GM19463 (cell line): ENCODE results near the gene GPR63.

ENCODE experiments used
- ATAC-seq: cut with Tn5 transposase; IDR thresholded peaks from one replicate; pipeline ENCODE4 v1.9.1; 2021; ENCODE audit warnings: mild to moderate bottlenecking, moderate library complexity; ENCODE audit not compliant: unreplicated experiment

The GPR63 gene

DNA sequence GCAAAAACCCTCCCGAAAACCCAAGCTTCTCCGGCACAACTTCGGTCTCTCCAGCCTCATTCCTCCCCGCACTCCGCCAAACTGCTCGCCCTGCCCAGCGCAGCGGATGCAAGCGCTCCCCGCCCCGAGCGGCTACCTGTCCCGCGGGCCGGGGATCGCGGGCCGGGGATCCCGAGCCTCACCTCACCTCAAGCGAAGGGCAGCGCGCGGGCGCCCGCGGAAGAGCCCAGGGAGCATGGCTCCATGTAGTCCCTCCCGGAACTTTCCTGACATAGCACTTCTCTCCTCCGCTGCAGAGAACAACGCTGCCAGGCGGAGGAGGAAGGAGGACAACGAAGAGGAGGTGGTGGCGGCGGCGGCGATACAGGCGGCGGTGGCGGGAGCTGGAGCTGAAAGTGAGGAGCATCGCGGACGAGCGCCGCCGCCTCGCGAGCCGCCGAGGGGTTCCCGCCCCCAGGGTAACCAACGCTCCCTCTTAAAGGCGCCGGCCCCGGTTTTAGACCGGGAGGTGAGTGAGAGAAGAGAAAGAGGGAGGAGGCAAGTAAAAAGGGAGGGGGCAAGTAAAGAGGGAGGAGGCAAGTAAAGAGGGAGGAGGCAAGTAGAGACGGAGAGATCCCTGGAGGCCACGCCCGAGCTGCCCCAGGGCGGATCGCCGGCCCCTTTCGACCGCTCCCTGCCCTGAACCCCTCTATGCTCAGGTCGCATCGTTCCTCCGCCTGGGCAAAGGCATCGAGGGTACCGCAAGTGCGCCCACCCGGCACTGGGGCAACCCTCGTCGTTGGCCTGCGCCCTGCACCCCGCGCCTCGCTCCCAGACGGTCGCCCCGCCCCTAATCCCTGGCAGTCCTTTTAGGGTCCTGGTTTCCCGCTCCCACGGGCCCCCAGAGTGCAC lies at the start of gene GPR63:
Gene GPR63, minus strand, starts transcription at position 397 of the 891 bp plus-strand sequence. CDS start 37,746 bp downstream, outside the sequence.
- ATAC-seq, result peak; percentile 87

DNA sequence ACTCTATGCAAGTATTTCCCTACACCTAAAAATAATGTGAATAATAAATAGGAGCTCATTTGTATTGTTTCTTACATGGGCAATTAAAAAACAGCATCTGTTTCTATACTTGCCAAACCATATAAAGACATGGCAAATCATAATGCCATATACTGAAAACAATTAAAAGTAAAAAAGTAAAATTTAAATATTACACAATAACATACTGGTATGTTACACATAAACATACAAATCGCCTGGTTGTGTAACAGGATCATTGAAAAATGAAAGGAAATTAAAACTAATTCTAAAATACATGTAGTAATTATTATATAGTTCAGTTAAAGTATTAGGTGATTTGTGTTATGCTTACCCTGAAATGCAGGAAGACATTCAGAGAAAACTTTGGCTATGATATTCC lies 49.2 kb upstream of the GPR63 start:
- no peak for ATAC-seq

DNA sequence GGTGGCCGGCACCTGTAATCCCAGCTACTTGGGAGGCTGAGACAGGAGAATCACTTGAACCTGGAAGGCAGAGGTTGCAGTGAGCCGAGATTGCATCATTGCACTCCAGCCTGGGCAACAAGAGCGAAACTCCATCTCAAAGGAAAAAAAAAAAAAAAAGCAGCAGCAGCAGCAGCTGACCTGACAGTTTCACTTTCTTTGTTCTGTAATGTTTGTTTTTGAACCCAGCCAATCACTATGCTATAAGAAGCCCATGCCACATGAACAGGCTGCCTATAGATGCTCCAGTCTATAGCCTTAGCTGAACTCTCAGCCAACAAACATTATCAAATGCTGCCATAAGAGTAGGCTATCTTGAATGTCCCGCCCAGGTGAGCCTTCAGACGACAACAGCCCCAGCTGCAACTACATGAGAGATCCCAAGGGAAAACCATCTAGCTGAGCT lies 47.9 kb upstream of the GPR63 start:
- ATAC-seq, result peak; percentile 84

- ATAC-seq, result no peak
These were observed 40.9 kb upstream of the GPR63 start for GRCh38 chr6:96878143-96878542.

DNA sequence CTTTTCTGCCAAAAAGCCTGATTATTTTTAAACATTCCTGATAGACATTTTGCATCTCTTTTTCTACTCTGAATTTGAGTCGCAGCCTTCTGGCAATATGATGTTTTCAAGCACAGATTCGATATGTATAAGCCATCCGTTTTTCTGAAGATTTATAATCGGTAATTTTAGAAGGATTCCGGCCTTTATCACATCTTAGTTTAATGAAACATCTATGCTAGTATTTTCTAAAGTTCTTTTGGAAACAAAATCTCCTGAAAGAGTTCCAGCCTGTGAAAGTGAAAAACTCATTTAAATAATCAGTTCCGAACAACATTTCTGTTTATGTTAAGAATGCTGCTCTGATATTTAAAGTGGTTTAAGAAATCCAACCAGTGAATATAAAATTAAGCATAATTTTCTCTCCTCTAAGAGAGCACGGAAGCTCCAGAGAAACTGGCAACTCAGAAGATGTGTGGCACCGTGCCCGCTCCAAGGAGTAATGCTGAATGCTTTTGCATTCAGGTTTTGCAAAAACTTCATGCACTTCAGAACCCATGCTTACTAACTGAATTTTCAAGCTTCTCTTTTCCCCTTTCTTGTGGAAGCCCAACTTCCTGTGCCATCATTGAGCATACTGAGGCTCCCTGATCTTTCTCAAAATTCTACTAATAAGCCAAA lies 39.7 kb upstream of the GPR63 start:
- no peak for ATAC-seq

DNA sequence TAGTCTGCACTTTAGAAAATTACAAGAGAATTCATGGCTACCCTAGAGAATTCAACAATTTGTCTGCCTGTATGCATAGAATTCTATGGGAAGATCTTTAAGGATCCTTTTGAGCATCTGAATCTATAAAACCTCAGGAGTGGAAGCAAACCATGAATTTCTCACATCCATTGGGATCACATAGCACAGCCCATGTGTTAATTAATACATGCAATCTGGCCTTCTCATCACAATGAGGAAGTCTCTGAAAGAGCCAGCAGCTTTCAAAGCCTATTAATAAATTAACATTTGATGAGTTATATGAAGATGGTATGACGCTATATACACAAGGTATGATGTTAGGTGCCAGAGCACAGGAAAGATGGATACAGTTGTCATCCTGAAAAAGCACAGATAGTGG lies 35.7 kb upstream of the GPR63 start:
- ATAC-seq, result no peak

GRCh38 chr6:96865055-96865405 lies 27.8 kb upstream of the GPR63 start:
- no peak for ATAC-seq

DNA sequence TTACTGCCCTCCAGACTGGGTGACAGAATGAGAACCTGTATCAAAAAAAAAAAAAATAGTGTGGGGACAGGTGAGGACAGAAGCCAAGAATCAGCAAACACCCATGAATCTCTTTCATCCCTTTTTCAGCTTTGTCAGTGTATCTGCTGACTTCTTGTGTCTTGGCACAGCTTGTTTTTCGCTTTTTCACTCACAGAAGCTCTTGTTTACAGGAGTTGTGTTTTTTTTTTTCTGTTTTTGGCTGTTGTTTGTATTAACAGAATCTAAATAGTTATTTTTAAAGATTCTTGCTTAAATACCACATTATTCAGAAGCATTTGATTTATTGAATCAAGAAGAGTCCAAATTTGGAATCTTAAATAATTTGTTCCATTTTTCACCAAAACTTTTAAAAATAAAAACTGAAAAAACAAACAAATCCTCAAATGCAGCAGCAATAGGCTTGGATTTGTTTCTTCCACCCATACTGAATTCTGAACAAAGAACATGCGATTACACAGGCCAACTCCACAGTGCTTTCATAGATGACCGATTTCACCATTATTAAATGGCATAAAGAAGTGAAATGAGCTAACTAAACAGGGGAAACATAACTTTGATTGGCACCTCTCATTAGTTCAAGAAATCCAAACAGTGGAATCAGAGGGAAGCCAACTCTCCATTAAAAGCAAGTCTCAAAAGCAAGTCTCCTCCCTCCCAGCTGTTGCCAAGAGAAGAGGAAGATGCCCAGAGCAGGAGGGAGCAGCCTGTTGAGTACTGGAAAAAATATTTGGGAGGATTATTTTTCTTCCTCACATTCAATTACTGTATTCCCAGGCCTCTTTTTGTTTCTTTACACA lies 27.2 kb upstream of the GPR63 start:
- no peak for ATAC-seq

DNA sequence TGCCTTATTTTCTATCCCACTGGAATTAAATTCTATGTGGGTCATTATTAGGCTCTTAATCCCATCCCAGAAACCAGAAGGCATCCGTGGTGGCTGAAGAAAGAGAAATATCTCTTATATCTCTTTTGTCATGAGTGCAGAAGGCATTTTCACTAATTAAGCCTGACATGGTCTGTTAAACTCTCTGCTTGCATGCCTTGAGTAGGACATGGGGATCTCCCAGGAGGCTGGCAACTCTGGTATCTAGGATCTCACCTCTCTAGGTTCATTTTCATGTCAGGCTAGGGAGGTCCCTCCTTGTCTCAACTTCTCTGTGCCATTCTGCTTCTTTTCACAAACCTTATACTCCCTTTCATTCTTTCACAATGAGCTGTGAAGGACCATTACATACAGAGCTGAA lies 25.3 kb upstream of the GPR63 start:
- ATAC-seq, result peak; percentile 82

DNA sequence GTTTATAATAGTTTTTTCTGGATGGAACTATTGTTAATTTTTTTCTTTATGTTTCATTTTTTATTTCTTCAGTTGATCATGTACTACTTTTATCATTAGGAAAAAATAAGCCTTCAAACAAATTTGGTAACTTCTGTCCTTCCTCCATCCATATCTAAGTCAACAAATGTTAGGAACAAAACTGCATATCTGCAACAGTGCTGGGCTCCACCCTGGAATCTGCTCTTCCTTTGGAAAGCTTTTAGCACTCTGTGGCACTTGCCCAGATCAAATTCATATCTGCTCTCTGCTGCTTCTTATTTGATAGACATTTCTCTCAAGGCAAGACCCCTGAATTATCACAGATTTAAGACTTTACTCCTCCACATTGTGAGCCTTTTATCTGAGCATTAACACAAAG lies 24.3 kb upstream of the GPR63 start:
- no peak for ATAC-seq

DNA sequence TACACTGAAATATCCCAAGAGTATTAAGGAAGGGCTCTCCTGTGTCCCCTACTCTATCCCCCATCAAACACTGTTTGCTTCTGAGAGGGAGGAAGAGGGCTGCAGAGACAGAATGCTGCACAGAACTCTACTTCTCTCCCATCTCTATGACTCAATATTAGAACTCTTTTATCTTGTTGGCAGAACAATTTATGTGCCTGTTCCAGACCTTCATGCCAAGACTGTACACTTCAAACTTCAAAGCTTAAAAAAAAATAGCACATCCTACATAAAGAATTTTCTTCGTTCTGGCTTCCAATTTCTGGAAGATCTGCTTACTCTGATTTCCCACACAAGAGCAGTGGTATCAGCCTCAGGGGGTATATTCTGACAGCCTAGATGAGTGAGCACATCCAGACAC lies 19.6 kb upstream of the GPR63 start:
- ATAC-seq, result no peak

- ATAC-seq, result no peak
These were observed 15.8 kb upstream of the GPR63 start for GRCh38 chr6:96853083-96853482.

- no peak for ATAC-seq
These were observed 15.3 kb upstream of the GPR63 start for GRCh38 chr6:96852605-96853004.

GRCh38 chr6:96851858-96852257 lies 14.6 kb upstream of the GPR63 start:
- ATAC-seq, result no peak

GRCh38 chr6:96849615-96850014 lies 12.3 kb upstream of the GPR63 start:
- no peak for ATAC-seq

DNA sequence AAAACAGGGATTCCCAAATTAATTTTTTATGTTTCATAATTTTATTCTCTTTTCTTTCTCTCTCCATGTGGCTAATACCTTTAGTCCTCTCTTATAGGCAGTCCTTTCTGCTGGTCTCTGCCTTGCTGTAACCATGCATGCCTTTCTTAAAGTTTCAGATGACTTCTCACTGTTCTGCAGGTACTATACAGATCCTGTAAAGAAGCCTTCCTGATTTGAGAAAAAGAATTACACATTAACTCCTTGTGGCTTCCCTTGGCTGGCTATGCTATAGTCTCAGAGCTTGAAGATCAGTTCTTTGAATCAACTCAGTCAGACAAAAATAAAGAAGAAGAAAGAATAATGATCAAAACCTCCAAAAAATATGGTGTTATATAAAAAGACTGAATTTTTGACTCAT lies 7.3 kb upstream of the GPR63 start:
- no peak for ATAC-seq

- ATAC-seq, result no peak
These were observed 4.1 kb upstream of the GPR63 start for GRCh38 chr6:96841345-96841744.

DNA sequence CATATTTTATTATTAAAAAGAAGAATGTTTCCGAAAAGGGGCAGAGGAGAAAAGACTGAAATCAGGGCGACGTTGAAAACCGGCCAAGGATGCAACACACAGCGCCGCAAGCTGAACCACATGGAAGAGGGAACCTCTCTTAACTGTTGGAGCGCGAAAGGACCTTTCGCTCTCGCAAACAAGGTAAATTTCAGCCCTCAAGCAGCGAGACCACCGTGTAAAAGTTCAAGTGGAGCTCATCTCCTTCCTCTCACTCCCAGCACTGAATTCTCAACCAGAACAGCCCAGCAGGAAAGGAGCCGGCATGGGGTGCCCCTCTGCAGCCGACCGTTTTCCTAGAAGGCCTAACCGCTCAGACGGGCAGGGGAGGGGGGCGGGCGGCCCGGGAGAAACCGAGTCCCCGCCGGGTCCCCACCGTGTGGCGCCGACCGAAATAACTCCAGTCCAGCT lies 621 bp downstream of the GPR63 start:
- ATAC-seq, result peak; percentile 19

DNA sequence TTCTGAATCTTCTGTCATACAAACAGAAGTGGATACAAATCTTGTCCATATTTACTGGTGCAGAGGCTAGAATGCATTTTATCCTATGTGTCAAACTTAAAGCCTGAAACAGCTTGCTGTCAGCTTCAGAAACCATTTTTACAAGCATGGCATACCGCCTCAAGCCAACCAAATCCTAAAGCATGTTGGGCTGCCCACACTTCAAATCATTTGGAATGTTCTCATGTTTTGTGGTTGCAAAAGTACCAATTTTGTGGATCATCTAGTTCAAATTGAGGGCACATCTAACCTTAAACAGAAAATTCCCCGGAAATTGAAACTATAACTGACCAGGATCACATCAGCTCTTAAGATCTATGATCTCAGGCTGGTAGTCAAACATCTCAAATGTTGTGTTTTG lies 3.2 kb downstream of the GPR63 start:
- ATAC-seq, result no peak

GRCh38 chr6:96832780-96833179 lies 4.5 kb downstream of the GPR63 start:
- no peak for ATAC-seq

- ATAC-seq, result no peak
These were observed 10.4 kb downstream of the GPR63 start for GRCh38 chr6:96826865-96827264.
